H1 (cell line): ENCODE measurements around the gene RAD18. TPM values are rescaled to one million over a fixed set of nuclear protein-coding genes. Genes with fewer than 3 reads are reported as not detected.

Source experiments
- CHD2 ChIP-seq: IDR thresholded peaks from 2 replicates; pipeline ENCODE4 v1.6.1; 2012; ENCODE audit warnings: low read length, improper control_type of control experiment
- CHD7 ChIP-seq: fragments of 300-600 bp; sonication (generic); IDR thresholded peaks from 2 replicates; pipeline ENCODE4 v1.7.1; 2012; ENCODE audit warnings: low read length, moderate library complexity, mild to moderate bottlenecking, inconsistent platforms; ENCODE audit not compliant: insufficient replicate concordance
- EGR1 ChIP-seq: IDR thresholded peaks from 2 replicates; pipeline ENCODE4 v1.6.1; 2011; ENCODE audit warnings: low read depth, low read length, borderline replicate concordance
- JUND ChIP-seq: IDR thresholded peaks from 2 replicates; pipeline ENCODE4 v1.6.1; 2011; ENCODE audit warnings: mild to moderate bottlenecking, improper control_type of control experiment, low read length
- KDM5A ChIP-seq: fragments of 200-600 bp; IDR thresholded peaks from 2 replicates; pipeline ENCODE4 v1.7.1; 2012; ENCODE audit warnings: mild to moderate bottlenecking, low read length, inconsistent platforms, mixed read lengths
- MAX ChIP-seq: IDR thresholded peaks from 2 replicates; pipeline ENCODE4 v1.6.1; 2012; ENCODE audit warnings: inconsistent platforms
- RXRA ChIP-seq: IDR thresholded peaks from 2 replicates; pipeline ENCODE4 v1.6.1; 2011; ENCODE audit warnings: low read depth, mild to moderate bottlenecking, low read length, moderate library complexity; ENCODE audit not compliant: insufficient read depth
- SUZ12 ChIP-seq: fragments of 200-600 bp; sonication (generic); IDR thresholded peaks from 2 replicates; pipeline ENCODE4 v1.6.1; 2012; ENCODE audit warnings: mild to moderate bottlenecking, inconsistent platforms, low read length, moderate library complexity, mixed read lengths
- TAF1 ChIP-seq: IDR thresholded peaks from 2 replicates; pipeline ENCODE4 v1.6.1; 2011; ENCODE audit warnings: mild to moderate bottlenecking, low read depth, low read length
- TAF7 ChIP-seq: optimal IDR thresholded peaks from 2 replicates; pipeline ENCODE3; 2011; ENCODE audit warnings: low read depth, mild to moderate bottlenecking, inconsistent platforms, low read length, moderate library complexity, borderline replicate concordance
- YY1 ChIP-seq: IDR thresholded peaks from 2 replicates; pipeline ENCODE4 v1.6.1; 2011; ENCODE audit warnings: low read depth, mild to moderate bottlenecking, low read length
- polyA plus RNA-seq, 7 experiments: library from polyadenylated mRNA; depleted of rRNA in 3 of 7; stranded (reverse) in 5 of 7; unstranded in 2 of 7; fragments of >200 nt in 5 of 7; fragments of 200-250 nt in 2 of 7; gene quantifications; 1 replicate in 5 of 7; 2 replicates in 1 of 7; 4 replicates in 1 of 7; pipeline versions ENCODE4 v1.2.1 to v1.2.3, GENCODE V29; 2011 to 2013; ENCODE audit warnings: missing spikeins in 2 of 7, mixed read lengths in 2 of 7
- total RNA-seq: library from RNA; stranded (reverse); fragmentation: NEBNext Ultra II Directional; extraction: Animal tissue kit (Norgen Biotek cat#: 25700); gene quantifications from 2 replicates; pipeline ENCODE4 v1.2.1, GENCODE V29; 2021

RAD18 gene
- total and polyA plus RNA-seq, 2 of the 8 experiments (the other 6 are each of a cell fraction or from before 2014, with no cell fraction given), result 13.0 to 23.2 TPM

- TF ChIP-seq CHD7, result no peak
- no peak for TF ChIP-seq KDM5A
- no peak for TF ChIP-seq JUND
- TF ChIP-seq SUZ12, result no peak
- no peak for TF ChIP-seq EGR1
- TF ChIP-seq TAF7, result no peak
- no peak for TF ChIP-seq CHD2
- TF ChIP-seq YY1, result no peak
- no peak for TF ChIP-seq MAX
- TF ChIP-seq RXRA, result no peak
- no peak for TF ChIP-seq TAF1
These were observed 31.9 kb downstream of the RAD18 start (continued) for GRCh38 chr3:8931342-8931741.
